Neutrophil (primary cell): Measurements from ENCODE around the gene PCNX4.

ENCODE experiments used
- H3K27ac ChIP-seq: fragments of 200-600 bp; sonication (generic); 2 replicates; pipeline ENCODE4 v1.5.1; 2016; ENCODE audit warnings: mild to moderate bottlenecking, moderate library complexity
- H3K27me3 ChIP-seq: fragments of 200-600 bp; sonication (generic); 2 replicates; pipeline ENCODE4 v1.6.0; 2016; ENCODE audit warnings: mild to moderate bottlenecking
- H3K36me3 ChIP-seq: fragments of 200-600 bp; sonication (generic); 2 replicates; pipeline ENCODE4 v1.5.1; 2017
- H3K4me1 ChIP-seq, 2 experiments: fragments of 200-600 bp in 1 of 2; sonication (generic) in 1 of 2; 1 replicate in 1 of 2; 2 replicates in 1 of 2; pipeline versions ENCODE4 v1.5.1 to v1.6.1; 2013 to 2016; ENCODE audit warnings: low read depth in 1 of 2, low read length in 1 of 2, mild to moderate bottlenecking in 1 of 2, moderate library complexity in 1 of 2; ENCODE audit not compliant: control insufficient read depth in 1 of 2, insufficient read depth in 1 of 2
- H3K4me3 ChIP-seq, 2 experiments: fragments of 200-600 bp in 1 of 2; sonication (generic) in 1 of 2; 1 replicate in 1 of 2; 2 replicates in 1 of 2; pipeline ENCODE4 v1.5.1; 2013 to 2016; ENCODE audit warnings: low read depth in 1 of 2, low read length in 1 of 2, mild to moderate bottlenecking in 1 of 2, moderate library complexity in 1 of 2
- H3K9me3 ChIP-seq: fragments of 200-600 bp; sonication (generic); 2 replicates; pipeline ENCODE4 v1.5.1; 2016
- CTCF ChIP-seq: fragments of 200-600 bp; sonication (generic); IDR thresholded peaks from 2 replicates; pipeline ENCODE4 v1.5.1; 2016; ENCODE audit warnings: antibody characterized with exemption

The PCNX4 gene

GRCh38 chr14:60161196-60162107, 69.7 kb downstream of the PCNX4 start:
- Histone ChIP-seq H3K4me1 (peaks cover 59 to 73% of the 10 kb centered on the region in 2 experiments), H3K36me3 (peaks cover 8% of the 10 kb centered on the region), H3K4me3 (peak overlapping the region; percentile 18 to 26), H3K9me3 (no peaks in the 10 kb centered on the region), H3K27me3 (no peaks in the 10 kb centered on the region), H3K27ac (peak overlapping the region; percentile 96)
- TF ChIP-seq CTCF, result no peak

DNA sequence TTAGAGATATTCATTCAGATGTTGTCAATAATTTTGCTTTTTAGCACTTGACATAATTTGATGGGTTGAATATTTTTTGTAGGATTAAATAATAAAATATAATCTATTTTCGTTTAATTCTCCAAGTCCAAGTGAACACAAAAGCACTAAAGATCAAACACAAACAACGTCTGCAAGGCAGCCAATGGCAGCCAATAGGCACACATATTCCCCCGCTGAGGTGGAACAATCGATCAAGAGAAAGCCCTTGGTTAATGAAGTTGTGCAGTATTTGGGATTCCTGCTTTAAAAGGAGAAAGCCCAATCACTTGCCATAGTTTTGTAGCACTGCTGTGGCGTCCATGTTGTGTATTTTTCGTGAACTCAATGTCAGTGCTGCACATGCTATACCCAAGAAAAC, 72.0 kb downstream of the PCNX4 start:
- no peaks in the 10 kb centered on the region for H3K9me3 ChIP-seq
- peak overlapping the region; percentile 89 to 95 for H3K4me3 ChIP-seq
- H3K36me3 ChIP-seq, result peaks cover 8% of the 10 kb centered on the region
- no peaks in the 10 kb centered on the region for H3K27me3 ChIP-seq
- TF ChIP-seq CTCF, result no peak
- peaks cover 59 to 63% of the 10 kb centered on the region in 2 experiments for H3K4me1 ChIP-seq
- peak overlapping the region; percentile 96 for H3K27ac ChIP-seq

- Histone ChIP-seq H3K9me3 (no peaks in the 10 kb centered on the region), H3K36me3 (peaks cover 8% of the 10 kb centered on the region), H3K4me1 (peaks cover 57 to 59% of the 10 kb centered on the region in 2 experiments), H3K4me3 (peak overlapping the region; percentile 89 to 95), H3K27ac (peak overlapping the region; percentile 96), H3K27me3 (no peaks in the 10 kb centered on the region)
- no peak for TF ChIP-seq CTCF
These were observed 72.6 kb downstream of the PCNX4 start for GRCh38 chr14:60164404-60164711.

DNA sequence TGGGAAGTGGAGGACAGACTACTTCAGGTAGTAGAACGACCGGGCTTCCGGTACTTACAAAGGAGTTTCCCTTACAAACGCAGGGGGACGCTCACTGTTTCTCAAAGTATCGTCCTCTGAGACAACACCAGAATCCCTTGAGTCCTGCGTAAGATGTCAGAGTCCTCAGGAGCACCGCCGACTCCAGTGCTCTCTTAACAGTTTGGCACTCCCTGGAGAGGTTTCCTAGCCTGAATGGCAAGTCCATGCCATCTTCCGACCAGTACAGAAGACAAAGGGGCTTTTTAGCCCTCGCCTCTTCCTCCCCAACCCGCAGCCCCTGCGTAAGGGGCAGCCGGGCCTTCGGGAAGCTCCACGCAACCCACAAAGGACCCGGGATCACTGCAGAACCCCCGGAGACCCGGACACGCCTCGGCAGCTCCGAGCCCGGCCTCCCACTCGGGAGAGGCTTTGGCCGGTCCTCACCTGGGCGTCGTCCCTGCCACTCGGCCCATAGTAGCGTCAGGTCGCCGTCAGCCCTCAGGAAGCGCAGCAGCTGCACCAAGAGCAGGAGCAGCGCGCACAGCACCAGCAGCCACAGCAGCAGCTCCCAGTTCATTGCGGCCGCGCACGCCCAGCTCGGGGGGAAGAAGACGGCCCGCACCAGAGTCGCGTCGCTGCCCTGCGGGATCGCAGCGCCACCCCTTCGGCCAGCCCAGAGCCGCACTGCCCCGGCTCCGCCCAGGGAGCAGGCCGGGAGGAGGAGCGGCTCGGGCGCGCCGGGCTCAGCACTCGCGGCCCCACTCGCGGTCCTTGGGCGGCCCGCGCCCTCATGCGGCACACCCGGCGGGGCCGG, 73.2 kb downstream of the PCNX4 start, which contains the start of gene DHRS7:
Gene DHRS7, minus strand, starts transcription at position 687 of the 835 bp plus-strand sequence. Its CDS starts 89 bp downstream, at position 598.
- peaks cover 51 to 55% of the 10 kb centered on the region in 2 experiments for H3K4me1 ChIP-seq
- peaks cover 8% of the 10 kb centered on the region for H3K36me3 ChIP-seq
- TF ChIP-seq CTCF, result peak; percentile 87
- H3K27ac ChIP-seq, result peak within 1 kb of the TSS; percentile 96
- H3K4me3 ChIP-seq, result peak within 1 kb of the TSS; percentile 89 to 95
- no peaks in the 10 kb centered on the region for H3K27me3 ChIP-seq
- H3K9me3 ChIP-seq, result no peaks in the 10 kb centered on the region

GRCh38 chr14:60165547-60165876, 73.8 kb downstream of the PCNX4 start:
- peak overlapping the region; percentile 89 to 95 for H3K4me3 ChIP-seq
- H3K4me1 ChIP-seq, result peaks cover 46 to 50% of the 10 kb centered on the region in 2 experiments
- peaks cover 6% of the 10 kb centered on the region for H3K36me3 ChIP-seq
- no peaks in the 10 kb centered on the region for H3K27me3 ChIP-seq
- H3K27ac ChIP-seq, result peak overlapping the region; percentile 96
- H3K9me3 ChIP-seq, result no peaks in the 10 kb centered on the region
- no peak for TF ChIP-seq CTCF
